Upper lobe of left lung (tissue), 4 donors: ENCODE measurements around the gene MIGA2.

Experiments used
- CTCF ChIP-seq, 6 experiments: fragments of 450-650 bp in 4 of 6; fragments of 200-600 bp in 2 of 6; sonication (generic) in 2 of 6; IDR thresholded peaks; one replicate each; pipeline ENCODE4 v1.5.1; 2016 to 2019; ENCODE audit warnings: antibody characterized with exemption in 6 of 6
- POLR2AphosphoS5 ChIP-seq, 2 donors: sonication (generic); formaldehyde crosslinking; IDR thresholded peaks; one replicate each; pipeline ENCODE4 v1.5.1; 2017; ENCODE audit warnings: antibody characterized with exemption in 2 of 2

DNA sequence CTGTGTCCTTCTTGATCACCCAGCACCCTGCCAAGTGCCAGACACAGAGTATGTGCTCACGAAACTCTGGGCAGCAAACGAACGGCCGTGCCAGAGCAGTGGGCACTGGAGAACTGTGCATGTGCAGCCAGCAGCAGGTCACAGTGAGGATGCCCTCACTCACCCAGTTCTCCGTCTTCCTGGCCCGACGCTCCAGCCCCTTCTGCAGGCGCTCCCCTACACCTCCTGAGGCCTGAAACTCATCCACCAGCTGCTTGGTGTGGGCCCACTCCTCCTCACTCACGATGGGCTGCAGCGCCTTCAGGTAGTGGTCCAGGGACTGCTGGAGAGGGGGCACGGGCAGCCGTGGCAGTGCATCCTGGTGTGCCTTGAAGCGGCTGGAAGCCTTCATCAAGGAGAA lies 71.2 kb downstream of the MIGA2 start:
- no peak for TF ChIP-seq POLR2AphosphoS5 (IDR thresholded peaks at IDR 0.05)
- TF ChIP-seq CTCF (IDR thresholded peaks at IDR 0.05), result no peak
